Activated naive CD8-positive, alpha-beta T cell treated with anti-CD3 and anti-CD28 coated beads, Interleukin-2, amount 50 U/mL, for 16 hours (primary cell): Measurements from ENCODE around the gene OR6C76.

Source experiments
- DNase-seq: peaks from one replicate; pipeline ENCODE4 v3.0.0-alpha.2; 2020; ENCODE audit warnings: low read depth, low spot score

Gene OR6C76

GRCh38 chr12:55469291-55469690, 43.2 kb downstream of the OR6C76 start:
- DNase-seq: no peak

GRCh38 chr12:55470088-55470829, 44.2 kb downstream of the OR6C76 start, which contains the start of gene OR6C70:
Gene OR6C70 (minus strand): TSS chr12:55470138. CDS start chr12:55470138, 0 bp downstream.
- no peak for DNase-seq

GRCh38 chr12:55472264-55472663, 46.2 kb downstream of the OR6C76 start:
- no peak for DNase-seq
